H9 (cell line): ENCODE data around the gene KRTAP1-4. TPM values are rescaled to one million over a fixed set of nuclear protein-coding genes. Genes with fewer than 3 reads are reported as not detected.

Experiments
- DNase-seq: peaks from one replicate; pipeline ENCODE4 v3.0.0-alpha.2; 2017
- H2AFZ ChIP-seq: one replicate; pipeline ENCODE4 v1.6.1; 2013; ENCODE audit warnings: mild to moderate bottlenecking, low read length, control low read depth, moderate library complexity
- H2AK5ac ChIP-seq: 2 replicates; pipeline ENCODE4 v1.6.1; 2013; ENCODE audit warnings: low read length, control low read depth, mixed read lengths; ENCODE audit not compliant: insufficient read length
- H2BK120ac ChIP-seq: one replicate; pipeline ENCODE4 v1.6.1; 2013; ENCODE audit warnings: low read depth, mild to moderate bottlenecking, low read length, control low read depth, inconsistent platforms; ENCODE audit not compliant: poor library complexity, severe bottlenecking
- H2BK12ac ChIP-seq: 2 replicates; pipeline ENCODE4 v1.6.1; 2013; ENCODE audit warnings: low read length, control low read depth, mixed read lengths, low read depth; ENCODE audit not compliant: insufficient read length
- H2BK15ac ChIP-seq: 2 replicates; pipeline ENCODE4 v1.6.1; 2013; ENCODE audit warnings: low read depth, low read length, control low read depth
- H2BK20ac ChIP-seq: one replicate; pipeline ENCODE4 v1.6.1; 2013; ENCODE audit warnings: low read depth, mild to moderate bottlenecking, low read length, control low read depth, inconsistent platforms; ENCODE audit not compliant: poor library complexity, severe bottlenecking
- H2BK5ac ChIP-seq: 2 replicates; pipeline ENCODE4 v1.6.1; 2013; ENCODE audit warnings: low read length, control low read depth, mixed read lengths; ENCODE audit not compliant: insufficient read length
- H3K14ac ChIP-seq: 2 replicates; pipeline ENCODE4 v1.6.1; 2013; ENCODE audit warnings: low read length, control low read depth; ENCODE audit not compliant: insufficient read depth
- H3K18ac ChIP-seq: 2 replicates; pipeline ENCODE4 v1.6.1; 2013; ENCODE audit warnings: low read depth, mild to moderate bottlenecking, mixed read lengths, low read length, control low read depth; ENCODE audit not compliant: insufficient read length
- H3K23ac ChIP-seq: 2 replicates; pipeline ENCODE4 v1.6.1; 2013; ENCODE audit warnings: low read length, control low read depth, mixed read lengths, low read depth; ENCODE audit not compliant: insufficient read length
- H3K23me2 ChIP-seq: 2 replicates; pipeline ENCODE4 v1.6.1; 2013; ENCODE audit warnings: low read depth, mild to moderate bottlenecking, mixed read lengths, low read length, control low read depth; ENCODE audit not compliant: insufficient read length, poor library complexity, severe bottlenecking
- H3K27ac ChIP-seq: 2 replicates; pipeline ENCODE4 v1.5.1; 2013; ENCODE audit warnings: low read length, control low read depth, mixed read lengths, low read depth; ENCODE audit not compliant: insufficient read length
- H3K27me3 ChIP-seq: 2 replicates; pipeline ENCODE4 v1.6.1; 2013; ENCODE audit warnings: low read length, control low read depth, inconsistent platforms; ENCODE audit not compliant: insufficient read depth
- H3K4ac ChIP-seq: 2 replicates; pipeline ENCODE4 v1.6.1; 2013; ENCODE audit warnings: low read depth, mild to moderate bottlenecking, control low read depth, inconsistent platforms, low read length, moderate library complexity
- H3K4me1 ChIP-seq: 2 replicates; pipeline ENCODE4 v1.6.1; 2013; ENCODE audit warnings: low read length, control low read depth, inconsistent platforms; ENCODE audit not compliant: insufficient read depth
- H3K4me2 ChIP-seq: 2 replicates; pipeline ENCODE4 v1.6.1; 2013; ENCODE audit warnings: low read length, control low read depth, mixed read lengths; ENCODE audit not compliant: insufficient read length, insufficient read depth
- H3K56ac ChIP-seq: 2 replicates; pipeline ENCODE4 v1.6.1; 2013; ENCODE audit warnings: low read depth, mild to moderate bottlenecking, mixed read lengths, low read length, control low read depth; ENCODE audit not compliant: insufficient read length
- H3K79me1 ChIP-seq: 2 replicates; pipeline ENCODE4 v1.6.1; 2013; ENCODE audit warnings: low read depth, mild to moderate bottlenecking, moderate library complexity, low read length, control low read depth, inconsistent platforms; ENCODE audit not compliant: insufficient read depth, poor library complexity, severe bottlenecking
- H3K79me2 ChIP-seq: 2 replicates; pipeline ENCODE4 v1.6.1; 2013; ENCODE audit warnings: low read length, control low read depth, inconsistent platforms; ENCODE audit not compliant: insufficient read depth
- H3K9ac ChIP-seq: 2 replicates; pipeline ENCODE4 v1.6.1; 2013; ENCODE audit warnings: low read length, control low read depth, mixed read lengths; ENCODE audit not compliant: insufficient read length; ENCODE audit errors: extremely low read depth
- H3K9me3 ChIP-seq: one replicate; pipeline ENCODE4 v1.6.1; 2013; ENCODE audit warnings: low read depth, low read length, inconsistent platforms; ENCODE audit not compliant: control insufficient read depth
- H3T11ph ChIP-seq: one replicate; pipeline ENCODE4 v1.6.1; 2013; ENCODE audit warnings: mild to moderate bottlenecking, low read length, control low read depth, inconsistent platforms
- H4K20me1 ChIP-seq: one replicate; pipeline ENCODE4 v1.6.1; 2013; ENCODE audit not compliant: control insufficient read depth, insufficient read length, insufficient read depth
- H4K5ac ChIP-seq: 2 replicates; pipeline ENCODE4 v1.6.1; 2013; ENCODE audit warnings: low read depth, mild to moderate bottlenecking, mixed read lengths, low read length, control low read depth; ENCODE audit not compliant: insufficient read length
- H4K8ac ChIP-seq: replicated peaks from 2 replicates; pipeline ENCODE4 v1.6.1; 2013; ENCODE audit warnings: low read length, control low read depth, mixed read lengths, low read depth; ENCODE audit not compliant: insufficient read length
- H4K91ac ChIP-seq: 2 replicates; pipeline ENCODE4 v1.6.1; 2013; ENCODE audit warnings: low read depth, mild to moderate bottlenecking, moderate library complexity, mixed read lengths, low read length, control low read depth; ENCODE audit not compliant: insufficient read length
- H3K27ac Mint-ChIP-seq, 3 experiments: 2 replicates in 2 of 3; 3 replicates in 1 of 3; pipeline ENCODE4 v1.8.0; 2020 to 2021; ENCODE audit warnings: mixed read lengths in 3 of 3, mild to moderate bottlenecking in 1 of 3, moderate library complexity in 1 of 3
- H3K27me3 Mint-ChIP-seq: 2 replicates; pipeline ENCODE4 v1.8.0; 2021; ENCODE audit warnings: low read depth, mild to moderate bottlenecking, moderate library complexity, mixed read lengths
- H3K36me3 Mint-ChIP-seq, 3 experiments: 2 replicates in 2 of 3; 3 replicates in 1 of 3; pipeline ENCODE4 v1.8.0; 2020 to 2021; ENCODE audit warnings: low read depth in 3 of 3, mixed read lengths in 3 of 3; ENCODE audit not compliant: insufficient read depth in 1 of 3
- H3K4me1 Mint-ChIP-seq, 2 experiments: 2 replicates each; pipeline ENCODE4 v1.8.0; 2020; ENCODE audit warnings: mixed read lengths in 2 of 2
- H3K4me3 Mint-ChIP-seq, 2 experiments: 2 replicates in 1 of 2; 3 replicates in 1 of 2; pipeline ENCODE4 v1.8.0; 2020 to 2021; ENCODE audit warnings: mild to moderate bottlenecking in 2 of 2, mixed read lengths in 2 of 2, moderate library complexity in 1 of 2
- H3K9me3 Mint-ChIP-seq, 2 experiments: 2 replicates in 1 of 2; 3 replicates in 1 of 2; pipeline ENCODE4 v1.8.0; 2020; ENCODE audit warnings: mild to moderate bottlenecking in 2 of 2, mixed read lengths in 2 of 2, moderate library complexity in 1 of 2
- CTCF ChIP-seq: fragments of 200-600 bp; sonication (generic); conservative IDR thresholded peaks from 3 replicates; pipeline ENCODE4 v1.8.0; 2021; ENCODE audit warnings: antibody characterized with exemption, mild to moderate bottlenecking
- WGBS: extraction: QIAGEN DNeasy Blood & Tissue Kit; methylation state at CpG from one replicate; pipeline ENCODE4 v1.1.7; 2013; ENCODE audit warnings: missing lambda C conversion rate, low lambda C conversion rate, mixed read lengths; ENCODE audit not compliant: insufficient read length; ENCODE audit errors: extremely low coverage; 5-methylcytosine and 5-hydroxymethylcytosine counted together
- total RNA-seq: library from RNA; stranded (reverse); gene quantifications from 2 replicates; pipeline ENCODE4 v1.2.1, GENCODE V29; 2021

KRTAP1-4 gene
- total RNA-seq, 1 experiment from 2014 or later, result not detected

GRCh38 chr17:40997361-40997760 lies 32.6 kb downstream of the KRTAP1-4 start:
- Histone ChIP-seq H3K23ac (no peak overlapping the region), H3K14ac (no peak overlapping the region), H3K27ac (no peak overlapping the region), H4K5ac (no peak overlapping the region), H2BK5ac (no peak overlapping the region), H3T11ph (no peak overlapping the region), H2BK120ac (no peak overlapping the region), H4K8ac (no peak overlapping the region), H3K23me2 (no peaks in the 10 kb centered on the region), H4K20me1 (no peaks in the 10 kb centered on the region), H3K9ac (no peak overlapping the region), H3K27me3 (no peaks in the 10 kb centered on the region), H3K4ac (no peak overlapping the region), H3K56ac (no peak overlapping the region), H4K91ac (no peak overlapping the region), H2BK15ac (no peak overlapping the region), H3K9me3 (no peaks in the 10 kb centered on the region), H2AFZ (no peak overlapping the region), H3K79me1 (no peaks in the 10 kb centered on the region), H3K4me2 (no peak overlapping the region), H3K18ac (no peak overlapping the region), H3K4me1 (no peaks in the 10 kb centered on the region), H3K79me2 (no peaks in the 10 kb centered on the region), H2BK20ac (no peak overlapping the region), H2AK5ac (no peak overlapping the region), H2BK12ac (no peak overlapping the region)
- Mint-ChIP-seq H3K4me1 (peaks cover 0 to 3% of the 10 kb centered on the region in 2 experiments; a peak in 1 of 4 replicates), H3K36me3 (no peaks in the 10 kb centered on the region; a peak in 1 of 7 replicates), H3K27ac (no peak overlapping the region), H3K27me3 (no peaks in the 10 kb centered on the region; the same call in 1 of the 2 replicates), H3K9me3 (no peaks in the 10 kb centered on the region), H3K4me3 (no peak overlapping the region)
- TF ChIP-seq CTCF, result no peak
- no CpG with 5 or more reads among the region's 2 CpGs for WGBS
- no peak for DNase-seq
